Erythroblast (primary cell): Measurements from ENCODE around the gene HS2ST1.
"Not testable (repeated sequence)": the region's sequence is repeated elsewhere in the genome, so short reads cannot be mapped to it uniquely, and the experiment has no call there.

ENCODE experiments used
- DNase-seq, 2 experiments: peaks; one replicate each; lab custom pipeline; 2025; lab: John Stamatoyannopoulos, UW
- GATA1 ChIP-seq: IDR thresholded peaks from 2 replicates; pipeline ENCODE4 v1.6.1; 2011; ENCODE audit warnings: low read depth, mild to moderate bottlenecking, control low read depth, low read length, moderate library complexity
- POLR2A ChIP-seq: IDR thresholded peaks from 2 replicates; pipeline ENCODE4 v1.6.1; 2011; ENCODE audit warnings: mild to moderate bottlenecking, low read length

The HS2ST1 gene

GRCh38 chr1:86997538-86997937 is 83.1 kb downstream of the HS2ST1 start:
- TF ChIP-seq GATA1 (no peak), POLR2A (no peak)

GRCh38 chr1:86998280-86998679 is 83.8 kb downstream of the HS2ST1 start:
- no peak for DNase-seq
- TF ChIP-seq GATA1, result no peak
- TF ChIP-seq POLR2A, result no peak

More at GRCh38 chr1:86997538-86997937, 83.1 kb downstream of the HS2ST1 start:
- DNase-seq, result peak; percentile 39 to 45

GRCh38 chr1:86998727-86999126 is 84.3 kb downstream of the HS2ST1 start:
- DNase-seq, result no peak
- no peak for TF ChIP-seq GATA1
- no peak for TF ChIP-seq POLR2A

GRCh38 chr1:87000460-87000859 is 86.0 kb downstream of the HS2ST1 start:
- TF ChIP-seq GATA1, result no peak
- TF ChIP-seq POLR2A, result no peak
- peak in 1 of 2 experiments; percentile 4 for DNase-seq

- DNase-seq, result peak; percentile 24 to 67
- TF ChIP-seq GATA1, result no peak
- TF ChIP-seq POLR2A, result no peak
These were observed 90.4 kb downstream of the HS2ST1 start for GRCh38 chr1:87004857-87005256.

GRCh38 chr1:87007323-87007722 is 92.9 kb downstream of the HS2ST1 start:
- no peak for TF ChIP-seq GATA1
- TF ChIP-seq POLR2A, result no peak

GRCh38 chr1:87013385-87013784 is 99.0 kb downstream of the HS2ST1 start:
- DNase-seq, result peak in 1 of 2 experiments; percentile 16

More at GRCh38 chr1:87007323-87007722, 92.9 kb downstream of the HS2ST1 start:
- DNase-seq, result no peak

- TF ChIP-seq GATA1 (no peak), POLR2A (no peak)
- peak in 1 of 2 experiments; percentile 22 for DNase-seq
These were observed 103.7 kb downstream of the HS2ST1 start for GRCh38 chr1:87017998-87018672.

GRCh38 chr1:87023326-87023725 is 108.9 kb downstream of the HS2ST1 start:
- DNase-seq, result peak; percentile 23 to 71
- TF ChIP-seq POLR2A (no peak), GATA1 (no peak)

GRCh38 chr1:87024936-87025540 is 110.6 kb downstream of the HS2ST1 start:
- TF ChIP-seq GATA1 (no peak), POLR2A (no peak)
- peak; percentile 63 to 64 for DNase-seq

GRCh38 chr1:87027561-87027960 is 113.1 kb downstream of the HS2ST1 start:
- DNase-seq, result not testable (repeated sequence)

GRCh38 chr1:87028576-87028975 is 114.1 kb downstream of the HS2ST1 start:
- TF ChIP-seq POLR2A (no peak), GATA1 (no peak)
- DNase-seq, result no peak

- TF ChIP-seq GATA1 (no peak), POLR2A (no peak)
- DNase-seq, result no peak
These were observed 116.6 kb downstream of the HS2ST1 start for GRCh38 chr1:87030740-87031690.

- TF ChIP-seq GATA1, result no peak
- no peak for TF ChIP-seq POLR2A
- no peak for DNase-seq
These were observed 119.9 kb downstream of the HS2ST1 start for GRCh38 chr1:87034351-87034750.
